C4-2B (cell line): Measurements from ENCODE around the gene ATXN1.

Source experiments
- ZFX ChIP-seq: fragments of 450-650 bp; IDR thresholded peaks from 2 replicates; pipeline ENCODE4 v1.6.1; 2017
- TF ChIP-seq, protein P1 (sequence below): fragments of 450-650 bp; conservative IDR thresholded peaks from 2 replicates; pipeline ENCODE4 v1.5.1; 2017; ENCODE audit warnings: mild to moderate bottlenecking

GRCh38 chr6:16690608-16691142 lies 70.6 kb downstream of the ATXN1 start:
- TF ChIP-seq, protein P1, sequence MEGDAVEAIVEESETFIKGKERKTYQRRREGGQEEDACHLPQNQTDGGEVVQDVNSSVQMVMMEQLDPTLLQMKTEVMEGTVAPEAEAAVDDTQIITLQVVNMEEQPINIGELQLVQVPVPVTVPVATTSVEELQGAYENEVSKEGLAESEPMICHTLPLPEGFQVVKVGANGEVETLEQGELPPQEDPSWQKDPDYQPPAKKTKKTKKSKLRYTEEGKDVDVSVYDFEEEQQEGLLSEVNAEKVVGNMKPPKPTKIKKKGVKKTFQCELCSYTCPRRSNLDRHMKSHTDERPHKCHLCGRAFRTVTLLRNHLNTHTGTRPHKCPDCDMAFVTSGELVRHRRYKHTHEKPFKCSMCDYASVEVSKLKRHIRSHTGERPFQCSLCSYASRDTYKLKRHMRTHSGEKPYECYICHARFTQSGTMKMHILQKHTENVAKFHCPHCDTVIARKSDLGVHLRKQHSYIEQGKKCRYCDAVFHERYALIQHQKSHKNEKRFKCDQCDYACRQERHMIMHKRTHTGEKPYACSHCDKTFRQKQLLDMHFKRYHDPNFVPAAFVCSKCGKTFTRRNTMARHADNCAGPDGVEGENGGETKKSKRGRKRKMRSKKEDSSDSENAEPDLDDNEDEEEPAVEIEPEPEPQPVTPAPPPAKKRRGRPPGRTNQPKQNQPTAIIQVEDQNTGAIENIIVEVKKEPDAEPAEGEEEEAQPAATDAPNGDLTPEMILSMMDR: no peak
- TF ChIP-seq ZFX: no peak
